Stimulated activated CD8-positive, alpha-beta memory T cell treated with anti-CD3 and anti-CD28 coated beads, Interleukin-12 subunit alpha, Interleukin-12 subunit beta, amount 100 ng/mL, for 24 hours (primary cell): Measurements from ENCODE around the gene SIMC1.

Experiments
- DNase-seq: peaks from one replicate; pipeline ENCODE4 v3.0.0-alpha.2; 2020; ENCODE audit errors: extremely low read depth

SIMC1 gene

DNA sequence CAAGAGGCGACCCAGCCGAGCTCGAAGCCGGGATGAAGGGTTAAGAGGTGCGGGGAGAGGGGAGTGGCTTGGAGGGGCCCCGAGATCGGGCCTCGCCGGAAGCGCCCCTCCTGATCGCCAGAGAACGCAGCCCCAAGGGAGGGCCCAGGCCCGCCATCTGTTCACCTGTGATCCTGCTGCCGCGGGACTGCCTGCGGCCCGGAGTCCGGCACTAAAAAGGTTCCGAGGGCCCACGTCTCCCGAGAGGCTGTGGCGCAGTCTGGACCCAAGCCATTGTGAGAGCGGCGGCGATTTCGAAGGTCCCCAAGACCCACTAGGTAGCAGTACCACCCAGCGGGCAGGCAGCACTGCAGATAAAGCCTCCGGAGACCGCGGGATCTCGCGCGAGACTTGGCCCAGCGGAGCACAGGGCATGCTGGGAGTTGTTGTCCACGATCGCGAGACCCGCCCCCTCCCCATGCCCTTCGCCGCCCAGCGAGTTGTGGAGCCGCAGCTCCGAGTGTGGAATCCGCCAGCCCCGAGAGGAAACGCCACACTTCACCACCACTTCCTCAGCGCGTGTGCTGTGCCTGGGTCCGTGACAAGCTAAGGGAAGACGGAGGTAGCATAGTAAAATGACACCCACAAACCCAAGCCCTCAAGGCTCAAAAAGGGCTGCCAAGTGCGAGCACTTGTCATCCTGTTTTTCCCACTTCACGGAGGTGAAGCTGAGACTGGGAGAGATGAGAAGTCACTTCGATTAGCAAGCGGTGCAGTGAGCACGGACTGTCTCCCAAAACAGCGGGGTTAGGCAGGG lies 123.4 kb downstream of the SIMC1 start, which contains the start of gene KIAA1191:
Gene KIAA1191, minus strand, starts transcription at position 328 of the 796 bp plus-strand sequence. CDS start 2,256 bp downstream, outside the sequence.
- DNase-seq, result peak; percentile 83

DNA sequence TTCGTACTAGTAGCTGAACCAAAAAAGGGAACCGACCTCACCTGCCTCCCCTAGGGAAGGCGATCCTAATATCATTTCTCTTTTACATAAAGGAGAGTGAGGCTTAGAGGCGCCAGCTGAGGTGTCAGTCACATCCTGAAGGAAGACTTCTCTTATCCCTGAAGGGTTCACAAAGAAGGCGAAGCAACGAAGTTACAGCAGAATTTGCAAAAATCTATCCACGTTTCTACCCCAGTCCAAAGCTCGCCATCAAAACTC lies 123.9 kb downstream of the SIMC1 start:
- no peak for DNase-seq

DNA sequence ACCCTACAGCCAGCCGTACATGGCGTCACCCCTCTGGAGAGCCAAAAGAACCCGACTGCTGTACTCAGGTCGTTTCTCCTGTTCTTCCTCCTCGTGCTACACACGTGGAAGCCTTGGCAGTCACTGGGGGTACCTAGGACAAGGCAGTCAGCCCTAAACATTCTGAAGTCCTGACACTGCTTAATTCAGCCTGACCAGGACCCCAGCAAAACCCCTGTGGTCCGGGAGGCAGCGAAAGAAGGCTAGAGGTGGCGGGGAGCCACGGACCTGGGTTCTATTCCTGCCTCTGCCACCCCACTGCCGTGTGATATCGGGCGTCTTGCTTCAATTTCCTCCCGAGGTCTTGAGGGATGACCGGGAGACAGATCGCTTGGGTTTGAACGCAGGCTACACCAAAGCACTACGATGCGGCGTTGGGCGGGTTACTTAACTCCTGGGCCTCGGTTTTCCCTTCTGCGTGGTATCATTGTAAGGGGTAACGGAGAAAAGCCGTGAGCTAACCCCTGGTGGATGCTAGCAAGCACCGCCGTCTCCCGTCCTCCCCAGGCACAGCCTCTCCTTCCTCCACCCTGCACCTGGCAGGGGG lies 126.6 kb downstream of the SIMC1 start:
- no peak for DNase-seq

DNA sequence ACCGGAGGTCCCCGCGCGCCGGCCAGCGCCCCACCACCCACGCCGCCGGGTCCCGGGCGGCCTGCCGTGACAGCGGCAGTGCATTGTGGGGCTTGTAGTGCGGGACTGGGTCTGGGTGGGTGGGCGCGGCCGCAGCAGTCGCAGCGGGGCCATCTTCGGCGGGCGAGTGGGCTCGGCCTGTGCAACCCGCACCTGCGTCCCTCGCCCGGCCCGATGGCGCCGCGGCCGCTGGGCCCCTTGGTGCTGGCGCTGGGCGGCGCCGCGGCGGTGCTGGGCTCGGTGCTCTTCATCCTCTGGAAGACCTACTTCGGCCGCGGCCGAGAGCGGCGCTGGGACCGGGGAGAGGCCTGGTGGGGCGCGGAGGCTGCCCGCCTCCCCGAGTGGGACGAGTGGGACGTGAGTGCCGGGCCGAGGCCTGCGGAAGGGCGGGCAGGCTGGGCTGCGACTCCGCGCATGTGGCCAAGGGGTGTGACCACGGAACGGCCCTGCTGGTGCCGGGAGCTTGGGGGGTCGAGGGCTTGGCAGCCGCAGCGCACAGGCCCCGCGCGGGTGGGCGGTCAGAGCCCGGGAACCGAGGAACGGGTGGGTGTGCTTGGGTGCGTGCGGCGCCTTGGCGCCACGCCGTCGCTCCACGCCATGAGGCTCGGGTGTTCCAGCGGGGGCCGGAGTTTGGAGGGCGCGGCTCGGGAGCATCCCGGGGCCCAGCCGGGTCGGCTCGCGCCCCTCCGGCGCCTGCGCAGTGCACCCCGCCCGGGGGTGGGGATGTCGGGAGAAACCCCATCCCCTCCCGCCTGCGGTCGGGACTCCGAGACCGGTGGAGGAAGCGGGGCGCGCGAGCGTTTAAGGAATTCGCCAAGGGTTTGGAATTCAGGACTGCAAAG lies 127.4 kb downstream of the SIMC1 start, which contains the start of gene ARL10:
Gene ARL10, plus strand, starts transcription at position 137 of the 881 bp plus-strand sequence. Its CDS starts 77 bp downstream, at position 214.
- DNase-seq, result peak; percentile 47

DNA sequence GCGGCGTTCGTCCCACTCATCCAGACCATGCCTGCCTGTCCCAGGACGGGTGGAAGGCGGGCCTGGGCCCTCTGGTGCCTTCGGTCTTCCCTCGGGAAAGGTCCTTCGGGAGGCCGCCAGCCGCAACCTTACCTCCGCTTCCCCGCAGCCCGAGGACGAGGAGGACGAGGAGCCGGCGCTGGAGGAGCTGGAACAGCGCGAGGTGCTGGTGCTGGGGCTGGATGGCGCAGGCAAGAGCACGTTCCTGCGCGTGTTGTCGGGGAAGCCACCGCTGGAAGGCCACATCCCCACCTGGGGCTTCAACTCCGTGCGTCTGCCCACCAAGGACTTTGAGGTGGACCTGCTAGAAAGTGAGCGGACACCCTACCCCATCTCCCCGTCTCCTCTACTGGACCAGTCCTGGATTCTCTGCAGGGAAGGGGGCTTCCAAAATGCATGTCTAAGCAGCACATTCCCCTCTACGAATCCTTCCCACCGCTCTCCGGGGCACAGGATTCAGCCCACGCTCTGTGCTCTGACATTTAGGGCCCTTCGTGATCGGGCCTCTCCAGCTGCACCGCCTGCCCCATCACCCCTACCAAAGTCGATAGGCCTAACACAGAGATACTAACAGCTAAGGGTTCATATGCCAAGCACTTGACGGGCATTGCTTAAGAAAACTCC lies 128.1 kb downstream of the SIMC1 start:
- no peak for DNase-seq

DNA sequence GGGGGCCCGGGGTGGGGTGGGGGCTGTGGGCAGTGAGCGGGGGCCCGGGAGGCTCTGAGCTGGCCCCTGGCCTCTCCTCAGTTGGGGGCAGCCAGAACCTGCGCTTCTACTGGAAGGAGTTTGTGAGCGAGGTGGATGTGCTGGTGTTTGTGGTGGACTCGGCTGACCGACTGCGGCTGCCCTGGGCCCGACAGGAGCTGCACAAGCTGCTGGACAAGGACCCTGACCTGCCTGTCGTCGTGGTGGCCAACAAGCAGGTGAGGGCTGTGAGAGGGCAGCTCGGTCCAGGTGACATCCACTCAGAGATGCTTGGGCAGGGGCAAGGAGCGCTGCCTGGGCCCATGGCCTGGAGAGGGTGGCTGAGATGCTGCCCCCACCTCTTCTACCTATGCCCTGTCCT lies 130.5 kb downstream of the SIMC1 start:
- no peak for DNase-seq

DNA sequence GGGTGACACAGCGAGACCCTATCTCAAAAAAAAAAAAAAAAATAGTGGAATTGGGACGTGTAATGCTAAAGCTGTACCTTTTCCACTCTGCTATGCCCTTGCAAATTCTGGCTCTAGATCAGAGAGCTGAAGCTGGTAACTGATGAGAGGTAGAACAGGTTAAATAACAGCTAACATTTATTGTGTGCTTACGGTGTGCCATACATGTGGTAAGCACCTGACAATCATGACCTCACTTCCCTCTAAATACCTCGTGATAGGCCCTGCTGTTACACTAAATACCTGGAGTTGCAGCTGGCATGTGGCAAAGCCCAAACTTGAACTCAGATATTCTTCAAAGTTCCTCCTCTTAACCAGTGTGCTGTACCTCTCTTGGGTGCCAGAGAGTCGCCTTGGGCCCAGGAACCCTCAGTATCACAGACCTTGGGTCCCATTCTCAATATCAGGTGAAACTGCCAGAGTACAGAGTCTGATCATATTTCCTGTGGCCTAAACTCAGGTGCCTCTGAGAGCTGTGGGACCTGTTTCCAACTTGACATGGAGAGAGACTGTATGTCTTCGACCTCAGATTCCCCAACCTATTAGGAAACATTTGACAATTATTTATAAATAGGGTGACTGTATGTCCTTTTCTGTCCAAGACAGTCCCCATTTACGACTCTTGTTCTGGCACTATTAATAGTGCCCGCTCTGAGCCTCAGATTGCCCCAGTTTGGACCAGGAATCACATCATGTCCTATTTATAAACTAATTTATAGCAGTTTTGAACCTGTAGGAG lies 131.9 kb downstream of the SIMC1 start:
- no peak for DNase-seq

DNA sequence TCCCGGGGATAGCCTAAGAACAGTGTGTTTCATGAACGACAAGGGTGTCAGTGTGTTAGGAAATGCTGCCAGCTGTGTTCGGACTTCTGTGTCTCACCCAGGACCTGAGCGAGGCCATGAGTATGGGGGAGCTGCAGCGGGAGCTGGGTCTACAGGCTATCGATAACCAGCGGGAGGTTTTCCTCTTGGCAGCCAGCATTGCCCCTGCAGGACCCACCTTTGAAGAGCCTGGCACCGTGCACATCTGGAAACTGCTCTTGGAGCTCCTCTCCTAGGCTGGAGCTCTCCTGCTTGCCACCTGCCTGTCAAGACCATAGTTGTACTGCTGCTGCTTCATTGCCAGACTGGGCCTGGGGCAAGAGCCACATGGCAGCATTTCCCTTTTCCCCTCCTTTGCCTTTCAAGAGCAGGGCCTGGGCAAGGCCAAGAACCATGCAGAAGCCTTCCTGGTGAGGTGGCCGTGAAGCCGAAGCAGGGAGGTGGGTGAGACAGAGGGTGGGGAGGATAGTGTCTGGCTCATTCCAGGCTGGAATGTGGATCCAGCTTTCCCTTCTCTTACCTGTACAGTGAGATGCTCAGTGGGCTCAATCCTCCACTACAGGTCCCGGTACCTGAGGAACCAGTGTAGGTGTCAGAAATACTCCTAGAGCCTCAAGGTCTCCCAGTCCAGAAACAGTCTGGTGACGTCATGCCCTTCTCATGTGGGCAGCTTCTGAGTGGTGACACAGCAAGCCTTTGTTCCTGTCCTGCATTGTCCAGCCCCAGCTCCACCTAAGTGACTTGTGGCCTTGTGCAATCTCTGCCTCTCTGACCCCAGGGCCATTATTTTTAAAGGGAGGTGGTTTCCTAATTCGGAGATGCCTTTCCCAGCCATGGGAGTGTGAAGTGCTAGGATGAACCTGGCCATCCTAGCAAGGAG lies 133.7 kb downstream of the SIMC1 start:
- no peak for DNase-seq

DNA sequence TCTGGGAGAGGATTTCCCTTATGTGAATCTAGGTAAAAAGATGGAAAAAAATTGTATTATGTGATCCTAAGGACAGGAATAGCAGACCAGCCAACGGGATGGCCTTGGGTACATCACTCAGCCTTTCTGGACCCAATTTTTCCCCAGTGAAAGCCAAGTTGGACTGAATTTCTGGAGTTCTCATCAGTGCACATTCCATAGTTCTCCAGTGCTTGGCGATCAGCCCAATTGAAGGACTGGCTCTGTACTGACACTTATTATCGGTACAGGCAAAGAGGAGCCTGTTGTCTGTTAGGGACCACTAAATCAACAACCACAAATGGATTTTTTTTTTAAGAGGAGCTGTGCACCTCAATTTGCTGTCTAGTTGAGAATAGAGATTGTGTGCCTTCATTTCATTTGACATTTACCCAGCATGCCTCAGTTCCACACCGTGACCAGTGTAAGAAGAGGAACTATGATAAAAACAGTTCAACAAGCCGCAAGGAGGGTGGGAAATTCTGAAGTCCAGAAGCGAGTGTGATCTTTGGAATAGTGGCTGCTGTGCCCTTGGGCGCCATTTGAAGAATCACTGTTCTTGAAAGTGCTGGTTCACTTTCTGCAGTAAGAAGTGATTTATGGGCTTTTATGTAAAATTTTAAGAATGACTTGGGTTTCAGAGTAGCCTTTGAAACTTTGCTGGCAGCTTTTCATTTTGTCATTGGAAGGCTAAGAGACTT lies 135.0 kb downstream of the SIMC1 start:
- DNase-seq, result no peak

DNA sequence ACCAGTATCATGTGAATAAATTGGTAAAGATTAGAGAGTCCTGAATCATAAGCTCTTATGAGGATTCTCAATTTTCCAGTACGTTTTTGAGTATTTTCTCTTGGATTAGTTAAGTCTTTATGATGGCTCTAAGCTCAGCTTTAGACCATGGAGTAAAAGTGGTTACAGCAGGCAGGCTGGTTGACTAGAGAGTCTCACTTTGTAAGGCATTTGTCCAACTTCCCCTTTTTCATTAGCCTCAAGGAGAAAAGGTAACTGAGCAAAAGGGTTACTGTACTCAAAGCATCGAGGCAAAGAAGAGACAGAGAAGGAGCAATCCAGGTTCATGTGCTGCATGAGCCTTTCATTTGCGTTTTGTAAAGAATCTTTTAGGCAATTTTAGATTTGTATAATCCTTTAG lies 141.7 kb downstream of the SIMC1 start:
- DNase-seq, result no peak

DNA sequence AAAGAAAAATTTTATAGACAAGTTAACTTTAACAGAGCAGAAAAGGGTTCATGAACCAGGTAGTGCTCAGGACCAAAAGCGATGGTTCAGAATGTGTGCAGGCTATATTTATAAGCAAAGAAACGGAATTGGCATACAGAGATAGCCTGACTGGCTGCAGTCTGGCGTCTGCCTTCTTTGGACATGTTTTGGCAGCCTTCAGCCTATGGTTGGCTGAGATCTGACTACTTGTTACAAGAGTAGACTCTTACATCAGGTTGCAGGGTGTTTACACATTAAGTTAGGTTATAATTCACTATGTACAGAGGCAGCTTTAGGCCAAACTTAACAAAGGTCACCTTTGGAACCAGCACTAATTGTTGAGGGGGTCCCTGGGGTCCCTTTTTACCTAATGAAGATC lies 143.2 kb downstream of the SIMC1 start:
- DNase-seq, result no peak

DNA sequence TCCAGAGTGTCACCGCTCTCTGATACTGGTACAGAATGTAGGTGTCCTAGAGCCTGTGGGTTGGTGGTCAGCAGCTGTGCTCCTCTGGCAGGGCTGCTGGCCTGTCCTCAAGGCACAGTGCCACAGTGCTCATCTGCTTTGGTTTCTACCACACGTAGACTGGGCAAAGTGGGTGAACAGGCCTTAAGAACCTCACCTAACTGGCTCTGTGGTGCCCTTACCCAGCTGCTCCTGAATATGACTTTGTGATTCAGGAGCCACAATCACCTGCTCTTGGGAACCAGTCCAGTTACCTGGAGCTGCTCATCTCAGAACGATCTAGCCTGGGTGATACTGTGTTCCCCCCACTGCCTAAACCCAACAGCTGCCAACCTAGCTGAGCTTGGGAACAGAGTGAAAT lies 143.8 kb downstream of the SIMC1 start:
- DNase-seq, result no peak

DNA sequence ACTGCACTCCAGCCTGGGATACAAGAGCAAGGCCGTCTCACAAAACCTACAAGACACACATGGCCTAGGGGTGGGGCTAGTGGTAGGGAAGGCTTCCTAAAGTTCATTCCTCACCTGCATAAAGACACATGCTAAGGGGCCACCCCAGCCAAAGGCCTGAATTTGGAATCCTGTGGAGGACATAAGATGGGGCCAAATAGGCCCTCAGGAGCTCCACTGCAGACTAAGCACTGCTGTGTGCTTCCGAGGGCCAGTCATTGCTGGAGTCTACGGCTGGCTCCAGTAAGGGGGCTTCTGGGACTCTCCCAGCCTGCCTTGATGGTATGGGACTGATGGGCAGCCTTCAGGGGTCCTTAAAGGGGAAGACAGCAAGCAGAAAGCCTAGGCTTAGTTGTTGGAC lies 144.5 kb downstream of the SIMC1 start:
- no peak for DNase-seq

DNA sequence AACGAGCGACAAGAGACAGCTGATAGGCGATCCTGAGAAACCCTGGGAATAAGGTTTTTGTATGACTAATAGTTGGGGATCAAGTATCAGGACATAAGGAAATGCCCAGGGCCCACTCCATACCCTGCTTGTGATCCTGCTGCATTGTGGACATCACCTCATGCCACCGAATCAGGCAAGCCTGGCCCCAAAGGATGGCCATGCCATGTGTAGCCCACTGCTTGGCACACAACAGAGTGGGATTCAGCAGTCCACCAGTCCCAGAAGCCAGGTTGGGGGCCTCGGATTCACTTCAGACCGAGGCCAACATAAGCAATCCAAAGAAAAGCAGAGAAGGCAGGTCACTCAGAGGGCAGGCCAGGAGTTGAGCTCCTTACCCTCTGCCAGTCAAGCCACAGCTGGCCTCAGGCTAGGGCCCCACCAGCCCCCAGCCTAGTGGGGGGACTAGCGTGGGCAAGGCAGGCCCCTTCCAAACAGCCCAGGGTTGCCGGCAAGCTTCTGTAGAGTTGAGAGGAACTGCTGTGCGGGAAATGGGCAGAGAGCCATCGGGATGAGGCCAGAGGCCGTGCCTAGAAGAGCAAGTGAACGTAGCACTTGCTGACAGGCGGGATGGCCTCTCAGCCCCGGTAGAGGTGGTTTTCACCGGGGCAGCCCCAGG lies 145.2 kb downstream of the SIMC1 start:
- DNase-seq, result no peak

DNA sequence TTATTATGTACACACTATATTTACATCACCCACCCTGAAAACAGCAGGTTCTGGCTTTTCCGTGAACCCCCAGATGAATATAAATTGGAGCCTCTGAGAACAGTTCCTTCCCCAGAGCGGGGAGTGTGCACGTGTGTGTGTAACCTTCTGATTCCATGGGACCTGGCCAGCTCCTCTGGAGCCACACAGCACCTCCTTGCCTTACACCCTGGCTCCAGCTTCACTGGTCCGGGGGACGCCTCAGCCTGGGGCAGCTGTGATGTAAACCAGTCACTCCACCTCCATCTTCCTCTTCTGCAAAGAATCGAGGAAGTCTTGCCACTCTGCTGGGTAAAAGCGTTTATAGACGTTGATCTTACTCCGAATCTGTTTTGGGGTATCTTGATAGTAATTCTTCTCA lies 145.7 kb downstream of the SIMC1 start:
- no peak for DNase-seq

DNA sequence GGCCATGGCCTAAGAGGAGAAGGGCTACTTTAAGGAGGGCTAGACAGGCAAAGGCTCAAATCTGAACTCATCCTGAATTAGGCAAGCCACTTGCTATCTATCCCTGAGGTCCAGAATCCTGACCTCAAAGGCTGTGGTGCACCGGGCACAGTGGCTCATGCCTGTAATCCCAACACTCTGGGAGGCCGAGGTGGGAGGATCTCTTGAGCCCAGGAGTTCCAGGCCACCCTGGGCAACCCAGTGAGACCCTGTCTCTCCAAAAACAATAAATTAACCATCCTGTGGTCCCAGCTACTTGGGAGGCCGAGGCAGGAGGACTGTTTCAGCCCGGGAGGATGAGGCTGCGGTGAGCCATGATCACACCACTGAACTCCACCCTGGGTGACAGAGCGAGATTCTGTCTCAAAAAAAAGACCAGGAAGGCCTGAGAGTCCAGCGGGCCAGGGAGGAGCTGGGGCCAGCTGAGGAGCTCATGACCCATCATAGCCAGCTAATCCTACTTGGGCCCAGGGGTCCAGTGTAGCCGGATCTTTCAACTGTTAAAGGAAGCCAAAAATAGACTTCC lies 146.2 kb downstream of the SIMC1 start:
- no peak for DNase-seq

DNA sequence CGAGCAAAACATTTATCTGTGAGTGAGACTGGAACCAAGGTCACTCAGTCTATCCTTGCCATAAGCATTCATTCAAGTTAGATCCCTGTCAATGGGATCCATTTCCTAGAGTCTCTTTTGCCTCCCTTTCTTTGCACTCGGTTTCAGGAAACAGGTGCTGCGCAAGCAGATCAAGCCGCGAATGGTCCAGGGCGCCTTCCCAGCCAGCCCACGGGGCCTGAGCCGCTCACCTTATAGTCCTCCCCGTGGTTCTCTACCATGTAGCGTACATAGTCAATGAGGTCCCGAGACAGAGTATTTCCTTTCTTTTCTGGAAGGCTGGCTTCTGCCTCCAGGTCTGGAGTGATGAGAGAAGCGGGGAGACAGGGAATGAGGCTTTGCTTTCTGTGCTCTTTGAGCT lies 146.8 kb downstream of the SIMC1 start:
- DNase-seq, result no peak

DNA sequence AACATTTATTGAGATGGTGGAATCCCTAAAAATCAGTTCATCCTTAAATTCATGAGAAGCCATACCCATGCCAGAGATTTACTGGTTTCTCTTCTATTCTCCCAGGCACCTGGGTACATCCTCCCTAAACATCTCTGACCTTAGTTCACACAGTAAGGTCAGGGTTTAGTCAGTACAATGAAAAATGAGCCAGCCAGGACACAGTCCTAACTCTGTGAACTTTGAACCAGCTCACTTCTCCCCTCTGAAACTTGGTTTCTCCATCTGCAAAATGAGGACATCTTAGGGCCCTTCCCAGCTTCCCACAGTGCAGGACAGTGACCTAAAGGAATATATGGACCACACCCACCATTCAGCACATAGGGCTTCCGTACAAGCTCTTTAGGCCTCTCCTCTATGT lies 148.3 kb downstream of the SIMC1 start:
- DNase-seq, result no peak
